Endodermal cell (in vitro differentiated cells): ENCODE measurements around the gene GRIP2. TPM values are rescaled to one million over a fixed set of nuclear protein-coding genes. Genes with fewer than 3 reads are reported as not detected.

Source experiments
- DNase-seq: peaks from one replicate; pipeline ENCODE4 v3.0.0-alpha.2; 2017
- H3K27ac ChIP-seq: 2 replicates; pipeline ENCODE4 v1.5.1; 2013; ENCODE audit warnings: mild to moderate bottlenecking, low read depth, low read length, moderate library complexity
- H3K27me3 ChIP-seq: 2 replicates; pipeline ENCODE4 v1.6.1; 2013; ENCODE audit warnings: mild to moderate bottlenecking, low read length, moderate library complexity; ENCODE audit not compliant: insufficient read depth, control insufficient read depth, poor library complexity, severe bottlenecking
- H3K36me3 ChIP-seq: 2 replicates; pipeline ENCODE4 v1.7.0; 2013; ENCODE audit warnings: mild to moderate bottlenecking, low read length, moderate library complexity; ENCODE audit not compliant: control insufficient read depth, insufficient read depth
- H3K4me1 ChIP-seq: one replicate; pipeline ENCODE4 v1.7.0; 2013; ENCODE audit warnings: low read length; ENCODE audit not compliant: control insufficient read depth, insufficient read depth
- H3K4me3 ChIP-seq: 2 replicates; pipeline ENCODE4 v1.5.1; 2013; ENCODE audit warnings: mild to moderate bottlenecking, low read length, moderate library complexity
- H3K9ac ChIP-seq: 2 replicates; pipeline ENCODE4 v1.6.1; 2013; ENCODE audit warnings: mild to moderate bottlenecking, low read length, moderate library complexity; ENCODE audit not compliant: poor library complexity, severe bottlenecking; ENCODE audit errors: extremely low read depth
- H3K9me3 ChIP-seq: 2 replicates; pipeline ENCODE4 v1.6.1; 2013; ENCODE audit warnings: mild to moderate bottlenecking, low read length, moderate library complexity; ENCODE audit not compliant: control insufficient read depth
- H3K27ac Mint-ChIP-seq: 2 replicates; pipeline ENCODE4 v1.8.0; 2020; ENCODE audit warnings: mixed read lengths
- H3K27me3 Mint-ChIP-seq: 2 replicates; pipeline ENCODE4 v1.8.0; 2021; ENCODE audit warnings: mild to moderate bottlenecking, mixed read lengths; ENCODE audit not compliant: insufficient read depth
- H3K36me3 Mint-ChIP-seq: 2 replicates; pipeline ENCODE4 v1.8.0; 2020; ENCODE audit warnings: low read depth, mixed read lengths
- H3K4me1 Mint-ChIP-seq: 2 replicates; pipeline ENCODE4 v1.8.0; 2020; ENCODE audit warnings: mixed read lengths
- H3K4me3 Mint-ChIP-seq: 2 replicates; pipeline ENCODE4 v1.8.0; 2020; ENCODE audit warnings: mild to moderate bottlenecking, moderate library complexity, mixed read lengths
- H3K9me3 Mint-ChIP-seq: 2 replicates; pipeline ENCODE4 v1.8.0; 2020; ENCODE audit warnings: mild to moderate bottlenecking, mixed read lengths
- CTCF ChIP-seq: fragments of 200-600 bp; sonication (generic); conservative IDR thresholded peaks from 2 replicates; pipeline ENCODE4 v1.5.0; 2021; ENCODE audit warnings: antibody characterized with exemption, mild to moderate bottlenecking
- WGBS, 2 experiments: methylation state at CpG; one replicate each; pipeline versions ENCODE4 v1.1.5 to v1.1.7; 2013; ENCODE audit warnings: missing lambda C conversion rate in 2 of 2, mixed read lengths in 1 of 2; ENCODE audit not compliant: insufficient coverage in 1 of 2, insufficient read length in 1 of 2; 5-methylcytosine and 5-hydroxymethylcytosine counted together
- total RNA-seq, 2 donors: library from RNA; stranded (reverse); fragmentation: NEBNext Ultra II Directional in 1 of 2; extraction: Animal tissue kit (Norgen Biotek cat#: 25700) in 1 of 2; gene quantifications; 2 replicates in 1 of 2; 3 replicates in 1 of 2; pipeline ENCODE4 v1.2.1, GENCODE V29; 2021

GRIP2 gene
- total RNA-seq, 2 donors from 2014 or later = 2.0 to 2.2 TPM

DNA sequence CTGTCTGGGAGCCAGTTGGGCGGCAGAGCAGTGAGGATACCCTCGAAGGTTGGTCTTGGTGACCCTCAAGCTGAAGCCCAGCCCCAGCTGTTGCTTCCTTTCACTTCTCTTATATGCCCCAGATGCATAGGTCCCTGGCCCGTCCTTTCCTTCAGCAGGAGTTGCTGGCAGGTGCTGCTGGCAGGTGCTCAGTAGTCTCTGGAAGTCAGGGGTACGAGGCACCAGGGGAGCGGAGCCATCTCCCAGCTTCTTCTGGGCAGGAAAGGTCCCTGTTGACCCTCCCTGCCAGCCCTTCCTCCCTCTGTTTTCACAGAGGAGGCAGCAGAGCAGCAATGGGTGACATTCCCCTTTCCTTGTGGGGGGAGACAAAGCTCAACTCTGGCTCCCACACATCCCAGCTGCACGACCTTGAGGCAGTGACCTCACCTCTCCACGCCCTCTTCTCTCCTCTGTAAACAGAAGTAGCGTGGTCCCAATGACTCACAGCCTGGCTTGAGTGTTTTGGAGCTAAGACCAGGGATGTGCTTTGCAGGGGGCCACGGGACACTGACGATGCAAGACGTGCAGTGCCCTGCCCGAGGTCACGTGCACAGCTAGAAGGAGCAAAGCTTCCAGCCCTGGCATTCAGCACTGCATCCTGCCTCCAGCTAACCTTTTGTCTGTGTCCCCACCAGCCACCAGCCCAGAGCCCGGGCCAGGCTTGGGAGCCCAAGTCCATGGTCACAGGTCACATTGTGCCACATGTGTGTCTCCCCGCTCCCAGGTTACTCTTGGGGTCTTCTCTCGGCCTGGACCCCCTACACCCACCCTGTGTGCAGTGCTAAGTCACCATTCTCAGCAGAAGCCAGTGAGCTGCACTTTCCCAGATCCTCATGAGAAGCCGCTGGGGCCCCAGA, 88.0 kb downstream of the GRIP2 start:
- H3K36me3 ChIP-seq = peaks cover 40% of the 10 kb centered on the region
- H3K4me1 ChIP-seq = no peaks in the 10 kb centered on the region
- no peaks in the 10 kb centered on the region for H3K4me1 Mint-ChIP-seq
- TF ChIP-seq CTCF = no peak
- H3K36me3 Mint-ChIP-seq = peaks cover 59% of the 10 kb centered on the region
- no peaks in the 10 kb centered on the region for H3K27me3 ChIP-seq
- no peak for DNase-seq
- no peak overlapping the region for H3K4me3 Mint-ChIP-seq
- peaks cover 9% of the 10 kb centered on the region for H3K9me3 ChIP-seq
- H3K4me3 ChIP-seq = no peak overlapping the region
- WGBS, 2 experiments = 93 to 98% methylated on average over 4 to 17 of the region's 17 CpGs
- no peak overlapping the region for H3K9ac ChIP-seq
- H3K9me3 Mint-ChIP-seq = peaks cover 7% of the 10 kb centered on the region
- H3K27ac ChIP-seq = peak overlapping the region; percentile 90
- no peaks in the 10 kb centered on the region for H3K27me3 Mint-ChIP-seq
- no peak overlapping the region for H3K27ac Mint-ChIP-seq

GRCh38 chr3:14450922-14451606, 89.1 kb downstream of the GRIP2 start:
- no peak overlapping the region for H3K27ac Mint-ChIP-seq
- Histone ChIP-seq H3K9ac (no peak overlapping the region), H3K36me3 (peaks cover 47% of the 10 kb centered on the region), H3K4me1 (no peaks in the 10 kb centered on the region), H3K4me3 (no peak overlapping the region), H3K27ac (no peak overlapping the region), H3K27me3 (no peaks in the 10 kb centered on the region), H3K9me3 (peaks cover 9% of the 10 kb centered on the region)
- no peak for TF ChIP-seq CTCF
- H3K27me3 Mint-ChIP-seq = no peaks in the 10 kb centered on the region
- H3K4me3 Mint-ChIP-seq = no peak overlapping the region
- H3K36me3 Mint-ChIP-seq = peaks cover 68% of the 10 kb centered on the region
- 95 to 96% methylated on average over 2 to 5 of the region's 5 CpGs for WGBS, 2 experiments
- no peak for DNase-seq
- H3K4me1 Mint-ChIP-seq = no peaks in the 10 kb centered on the region
- peaks cover 7% of the 10 kb centered on the region for H3K9me3 Mint-ChIP-seq

- no peak overlapping the region for H3K9ac ChIP-seq
- H3K36me3 ChIP-seq = peaks cover 48% of the 10 kb centered on the region
- H3K27ac ChIP-seq = no peak overlapping the region
- 94 to 100% methylated on average over 3 of the region's 3 CpGs for WGBS, 2 experiments
- Mint-ChIP-seq H3K36me3 (peaks cover 73% of the 10 kb centered on the region), H3K9me3 (peaks cover 7% of the 10 kb centered on the region), H3K27me3 (no peaks in the 10 kb centered on the region), H3K27ac (no peak overlapping the region), H3K4me3 (no peak overlapping the region), H3K4me1 (no peaks in the 10 kb centered on the region)
- no peak for DNase-seq
- TF ChIP-seq CTCF = no peak
- H3K4me3 ChIP-seq = no peak overlapping the region
- H3K4me1 ChIP-seq = no peaks in the 10 kb centered on the region
- H3K27me3 ChIP-seq = no peaks in the 10 kb centered on the region
- H3K9me3 ChIP-seq = peaks cover 9% of the 10 kb centered on the region
Measured at GRCh38 chr3:14450506-14450905, 89.6 kb downstream of the GRIP2 start.
